Measurements from ENCODE around the gene FKBP1A. TPM values are rescaled to one million over a fixed set of nuclear protein-coding genes. Genes with fewer than 3 reads are reported as not detected.

The FKBP1A gene
- total RNA-seq, 1 donor from 2014 or later, result 124 TPM

- TF ChIP-seq CTCF (IDR thresholded peaks at IDR 0.05; ENCODE audit: borderline replicate concordance), result no peak
- intact Hi-C loops (cut with micrococcal nuclease), result no loop called here
- H3K4me3 ChIP-seq, result no peak overlapping the region
- H3K27me3 ChIP-seq (ENCODE audit: low read depth), result no peaks in the 10 kb centered on the region
- H3K36me3 ChIP-seq, result no peaks in the 10 kb centered on the region
- no peak for DNase-seq
- H3K4me1 ChIP-seq, result peaks cover 78% of the 10 kb centered on the region
- peak overlapping the region; percentile 30 for H3K27ac ChIP-seq (replicated peaks)
- H3K9me3 ChIP-seq (replicated peaks), result no peaks in the 10 kb centered on the region
Observed at GRCh38 chr20:1332749-1333300, 60.0 kb downstream of the FKBP1A start.

GRCh38 chr20:1331801-1332453 lies 60.9 kb downstream of the FKBP1A start:
- DNase-seq, result no peak
- H3K4me1 ChIP-seq, result peaks cover 78% of the 10 kb centered on the region
- H3K4me3 ChIP-seq, result no peak overlapping the region
- no peaks in the 10 kb centered on the region for H3K9me3 ChIP-seq (replicated peaks)
- no peaks in the 10 kb centered on the region for H3K36me3 ChIP-seq
- peak overlapping the region; percentile 100 for H3K27ac ChIP-seq (replicated peaks)
- TF ChIP-seq CTCF (IDR thresholded peaks at IDR 0.05; ENCODE audit: borderline replicate concordance), result no peak
- intact Hi-C loops (cut with micrococcal nuclease), result no loop called here
- no peaks in the 10 kb centered on the region for H3K27me3 ChIP-seq (ENCODE audit: low read depth)

- intact Hi-C loops (cut with micrococcal nuclease), result no loop called here
- Histone ChIP-seq H3K9me3 (replicated peaks) (no peaks in the 10 kb centered on the region), H3K4me1 (peaks cover 78% of the 10 kb centered on the region), H3K36me3 (no peaks in the 10 kb centered on the region), H3K27me3 (ENCODE audit: low read depth) (no peaks in the 10 kb centered on the region), H3K4me3 (no peak overlapping the region), H3K27ac (replicated peaks) (peak overlapping the region; percentile 100)
- no peak for DNase-seq
- TF ChIP-seq CTCF (IDR thresholded peaks at IDR 0.05; ENCODE audit: borderline replicate concordance), result no peak
Observed at GRCh38 chr20:1331101-1331500, 61.8 kb downstream of the FKBP1A start.

GRCh38 chr20:1330075-1330830 lies 62.6 kb downstream of the FKBP1A start:
- H3K27me3 ChIP-seq (ENCODE audit: low read depth), result no peaks in the 10 kb centered on the region
- TF ChIP-seq CTCF (IDR thresholded peaks at IDR 0.05; ENCODE audit: borderline replicate concordance), result no peak

GRCh38 chr20:1328680-1329330 lies 64.0 kb downstream of the FKBP1A start, which contains the start of gene SDCBP2:
TSS of gene SDCBP2 (minus strand) at chr20:1329139. CDS start at chr20:1320416, 8,723 bp downstream.
- no peak for DNase-seq
- no peak within 1 kb of the TSS for H3K4me3 ChIP-seq
- no peaks in the 10 kb centered on the region for H3K36me3 ChIP-seq
- H3K27ac ChIP-seq (replicated peaks), result peak within 1 kb of the TSS; percentile 100
- H3K9me3 ChIP-seq (replicated peaks), result no peaks in the 10 kb centered on the region
- no peak for TF ChIP-seq CTCF (IDR thresholded peaks at IDR 0.05; ENCODE audit: borderline replicate concordance)
- peaks cover 82% of the 10 kb centered on the region for H3K4me1 ChIP-seq
- intact Hi-C loops (cut with micrococcal nuclease), result loop anchor here (5.0 kb wide), 1 partner anchor 63 kb away; the partner anchor contains the start of gene FKBP1A
- no peaks in the 10 kb centered on the region for H3K27me3 ChIP-seq (ENCODE audit: low read depth)

More at GRCh38 chr20:1330075-1330830, 62.6 kb downstream of the FKBP1A start:
- intact Hi-C loops (cut with micrococcal nuclease), result no loop called here
- H3K4me1 ChIP-seq, result peaks cover 77% of the 10 kb centered on the region
- H3K4me3 ChIP-seq, result no peak overlapping the region
- H3K9me3 ChIP-seq (replicated peaks), result no peaks in the 10 kb centered on the region
- peak overlapping the region; percentile 100 for H3K27ac ChIP-seq (replicated peaks)
- H3K36me3 ChIP-seq, result no peaks in the 10 kb centered on the region
- DNase-seq, result peak; percentile 70

Data from left ventricle myocardium inferior (tissue), 1 donor.